Ovary (tissue), 9 donors: Measurements from ENCODE around the gene RAB6A. TPM values are rescaled to one million over a fixed set of nuclear protein-coding genes. Genes with fewer than 3 reads are reported as not detected.

ENCODE experiments used
- DNase-seq, 5 donors: peaks; one replicate each; pipeline ENCODE4 v3.0.0-alpha.2; 2019 to 2020
- H3K27ac ChIP-seq, 2 donors: fragments of 200-600 bp; one replicate each; pipeline versions ENCODE4 v1.5.1 to v1.8.0; 2019 to 2022
- H3K27me3 ChIP-seq: fragments of 200-600 bp; one replicate; pipeline ENCODE4 v1.8.0; 2022
- H3K36me3 ChIP-seq: fragments of 200-600 bp; sonication (generic); one replicate; pipeline ENCODE4 v1.5.1; 2019
- H3K4me1 ChIP-seq: one replicate; pipeline ENCODE4 v1.8.1; 2013; ENCODE audit warnings: mild to moderate bottlenecking, moderate library complexity; ENCODE audit not compliant: insufficient read depth
- H3K4me3 ChIP-seq: fragments of 200-600 bp; sonication (generic); one replicate; pipeline ENCODE4 v1.5.1; 2017
- H3K9me3 ChIP-seq, 2 donors: fragments of 200-600 bp in 1 of 2; sonication (generic) in 1 of 2; one replicate each; pipeline versions ENCODE4 v1.5.1 to v1.8.1; 2013 to 2019; ENCODE audit warnings: mild to moderate bottlenecking in 1 of 2, moderate library complexity in 1 of 2
- EP300 ChIP-seq: sonication (generic); formaldehyde crosslinking; IDR thresholded peaks from one replicate; pipeline ENCODE4 v1.6.1; 2017; ENCODE audit warnings: antibody characterized with exemption
- POLR2A ChIP-seq: fragments of 450-650 bp; IDR thresholded peaks from one replicate; pipeline ENCODE4 v1.6.1; 2017; ENCODE audit warnings: antibody characterized with exemption, mild to moderate bottlenecking, moderate library complexity
- WGBS, 3 donors: extraction: QIAGEN DNeasy Blood & Tissue Kit in 1 of 3; methylation state at CpG; one replicate each; pipeline versions ENCODE4 v1.1.5 to v1.1.7; 2013 to 2017; 5-methylcytosine and 5-hydroxymethylcytosine counted together
- intact Hi-C, 4 donors: fragments of 100-400 bp; cut with DNase I; formaldehyde crosslinking; loops; one replicate each; pipeline versions ENCODE4 v1.11.0 to v1.15.1; 2022 to 2023
- polyA plus RNA-seq, 2 donors: library from polyadenylated mRNA; stranded (reverse); fragments of 200-250 nt in 1 of 2; fragments of 350-450 nt in 1 of 2; fragmentation: Illumina TruSeq in 1 of 2; extraction: RNeasy Lipid Tissue Mini Kit (QIAGEN cat#74804) in 1 of 2; gene quantifications; one replicate each; pipeline ENCODE4 v1.2.3, GENCODE V29; 2013 to 2014
- total RNA-seq, 7 donors: library from RNA; depleted of rRNA in 2 of 7; stranded (reverse); fragments of >200 nt in 2 of 7; fragmentation: NEBNext Ultra II Directional in 3 of 7; extraction: Animal tissue kit (Norgen Biotek cat#: 25700) in 3 of 7; gene quantifications; one replicate each; pipeline versions ENCODE4 v1.1.0 to v1.2.4, GENCODE V29; 2016 to 2023
- TF ChIP-seq, protein P1 (sequence below), 3 donors: fragments of 450-650 bp in 2 of 3; fragments of 200-600 bp in 1 of 3; IDR thresholded peaks; one replicate each; pipeline versions ENCODE4 v1.5.1 to v1.8.0; 2016 to 2022; ENCODE audit warnings: antibody characterized with exemption in 3 of 3, mild to moderate bottlenecking in 1 of 3
- donor health status: DM: no; HTN: no; CAD: no; lungs with moderate emphysema.
- donor health status: DM: no; HTN: no; CAD: no.
- donor health status: Bipolar disorder and iron deficiency.
- donor health status: DM: yes; HTN: yes; CAD: no.
- donor health status: DM: no; HTN: no; CAD: no.
- donor health status: DM: yes; HTN: yes; CAD: no.

The RAB6A gene
- total and polyA plus RNA-seq, 9 donors, result 55.9 to 128 (median 102) TPM

GRCh38 chr11:73784734-73785133, 23.9 kb upstream of the RAB6A start:
- no peaks in the 10 kb centered on the region for H3K9me3 ChIP-seq
- no peaks in the 10 kb centered on the region for H3K4me1 ChIP-seq
- DNase-seq, result no peak
- no peaks in the 10 kb centered on the region for H3K27me3 ChIP-seq
- no peak overlapping the region for H3K4me3 ChIP-seq
- 92 to 98% (median 93%) methylated on average over 1 of the region's 1 CpG for WGBS, 3 donors
- TF ChIP-seq, protein P1, sequence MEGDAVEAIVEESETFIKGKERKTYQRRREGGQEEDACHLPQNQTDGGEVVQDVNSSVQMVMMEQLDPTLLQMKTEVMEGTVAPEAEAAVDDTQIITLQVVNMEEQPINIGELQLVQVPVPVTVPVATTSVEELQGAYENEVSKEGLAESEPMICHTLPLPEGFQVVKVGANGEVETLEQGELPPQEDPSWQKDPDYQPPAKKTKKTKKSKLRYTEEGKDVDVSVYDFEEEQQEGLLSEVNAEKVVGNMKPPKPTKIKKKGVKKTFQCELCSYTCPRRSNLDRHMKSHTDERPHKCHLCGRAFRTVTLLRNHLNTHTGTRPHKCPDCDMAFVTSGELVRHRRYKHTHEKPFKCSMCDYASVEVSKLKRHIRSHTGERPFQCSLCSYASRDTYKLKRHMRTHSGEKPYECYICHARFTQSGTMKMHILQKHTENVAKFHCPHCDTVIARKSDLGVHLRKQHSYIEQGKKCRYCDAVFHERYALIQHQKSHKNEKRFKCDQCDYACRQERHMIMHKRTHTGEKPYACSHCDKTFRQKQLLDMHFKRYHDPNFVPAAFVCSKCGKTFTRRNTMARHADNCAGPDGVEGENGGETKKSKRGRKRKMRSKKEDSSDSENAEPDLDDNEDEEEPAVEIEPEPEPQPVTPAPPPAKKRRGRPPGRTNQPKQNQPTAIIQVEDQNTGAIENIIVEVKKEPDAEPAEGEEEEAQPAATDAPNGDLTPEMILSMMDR (IDR thresholded peaks at IDR 0.05), result no peak
- TF ChIP-seq POLR2A, result no peak
- no peak for TF ChIP-seq EP300
- H3K27ac ChIP-seq, result no peak overlapping the region
- intact Hi-C loops, result no loop called here
- H3K36me3 ChIP-seq, result no peaks in the 10 kb centered on the region

- WGBS, 3 donors, result 79 to 83% (median 80%) methylated on average over 6 of the region's 6 CpGs
- TF ChIP-seq, protein P1 (IDR thresholded peaks at IDR 0.05), result no peak
- no peak for TF ChIP-seq EP300
- H3K36me3 ChIP-seq, result no peaks in the 10 kb centered on the region
- intact Hi-C loops, result no loop called here
- DNase-seq, result no peak
- H3K4me1 ChIP-seq, result no peaks in the 10 kb centered on the region
- H3K27me3 ChIP-seq, result no peaks in the 10 kb centered on the region
- no peaks in the 10 kb centered on the region for H3K9me3 ChIP-seq
- H3K27ac ChIP-seq, result no peak overlapping the region
- no peak overlapping the region for H3K4me3 ChIP-seq
Observed at GRCh38 chr11:73784080-73784634, 23.3 kb upstream of the RAB6A start.

DNA sequence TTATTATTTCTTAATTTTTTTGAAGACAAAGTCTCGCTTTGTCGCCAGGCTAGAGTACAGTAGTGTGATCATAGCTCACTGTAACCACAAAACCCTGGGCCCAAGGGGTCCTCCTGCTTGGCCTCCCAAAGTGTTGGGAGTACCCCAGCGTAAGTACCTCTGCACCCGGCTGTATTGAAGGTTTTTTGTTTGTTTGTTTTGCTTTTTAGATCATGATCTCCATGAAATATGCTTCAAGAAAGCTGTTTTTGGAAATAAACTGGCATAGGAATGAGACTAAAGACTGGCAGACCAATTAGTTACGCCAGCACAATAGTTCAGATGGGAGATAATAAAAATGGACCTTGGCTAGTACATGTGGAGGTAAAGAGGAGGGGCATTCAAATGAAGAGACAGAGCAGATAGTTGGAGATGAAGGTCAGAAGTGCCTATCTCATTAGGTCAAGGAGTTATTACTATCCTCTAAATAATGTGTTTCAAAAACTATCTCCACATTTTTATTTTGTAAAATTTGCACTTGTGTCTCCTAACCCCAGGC, 22.7 kb upstream of the RAB6A start:
- no peak overlapping the region for H3K27ac ChIP-seq
- 81 to 87% (median 83%) methylated on average over 5 of the region's 5 CpGs for WGBS, 3 donors

DNA sequence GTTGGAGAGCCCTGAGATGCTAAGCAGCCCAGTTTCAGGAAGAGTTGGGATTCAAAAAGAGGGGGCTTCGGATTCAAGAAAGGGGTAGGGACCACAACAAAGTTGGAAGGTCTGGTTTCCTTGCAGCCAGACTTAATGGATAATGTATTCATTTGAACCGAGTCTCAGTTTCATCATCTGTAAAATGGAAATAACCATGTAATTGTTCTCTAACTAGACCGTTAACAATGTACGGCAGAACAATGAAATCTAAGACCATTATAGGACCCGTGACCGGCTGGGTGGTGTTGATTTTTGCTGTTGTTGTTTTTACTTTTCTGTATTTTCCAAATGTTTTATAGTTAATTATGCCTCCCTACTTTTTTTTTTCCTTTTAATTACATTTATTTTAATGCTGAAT, 20.4 kb upstream of the RAB6A start:
- no peak for DNase-seq
- H3K4me1 ChIP-seq, result no peaks in the 10 kb centered on the region
- H3K4me3 ChIP-seq, result no peak overlapping the region
- H3K9me3 ChIP-seq, result no peaks in the 10 kb centered on the region
- WGBS, 3 donors, result 86 to 94% (median 92%) methylated on average over 6 of the region's 6 CpGs
- TF ChIP-seq POLR2A (no peak), EP300 (no peak)
- TF ChIP-seq, protein P1 (IDR thresholded peaks at IDR 0.05), result no peak
- intact Hi-C loops, result no loop called here
- H3K27me3 ChIP-seq, result no peaks in the 10 kb centered on the region
- no peaks in the 10 kb centered on the region for H3K36me3 ChIP-seq
- H3K27ac ChIP-seq, result no peak overlapping the region

More for the DNA sequence above, 22.7 kb upstream of the RAB6A start:
- H3K4me3 ChIP-seq, result no peak overlapping the region
- H3K27me3 ChIP-seq, result no peaks in the 10 kb centered on the region
- H3K9me3 ChIP-seq, result no peaks in the 10 kb centered on the region
- intact Hi-C loops, result no loop called here
- no peak for DNase-seq
- H3K36me3 ChIP-seq, result no peaks in the 10 kb centered on the region
- no peak for TF ChIP-seq EP300
- TF ChIP-seq, protein P1 (IDR thresholded peaks at IDR 0.05), result no peak
- no peak for TF ChIP-seq POLR2A
- H3K4me1 ChIP-seq, result no peaks in the 10 kb centered on the region
